SU-DHL-6 (cell line): Measurements from ENCODE around the gene NXN.

ENCODE experiments used
- EZH2phosphoT487 ChIP-seq: fragments of 200-600 bp; sonication (generic), shearing (Covaris generic); conservative IDR thresholded peaks from 2 replicates; pipeline ENCODE4 v1.6.1; 2018; ENCODE audit warnings: mild to moderate bottlenecking, antibody characterized with exemption, low read length, moderate library complexity, mixed read lengths
- TF ChIP-seq, protein P1 (sequence below): fragments of 200-600 bp; sonication (generic); IDR thresholded peaks from one replicate; pipeline ENCODE4 v1.5.1; 2017; ENCODE audit warnings: antibody characterized with exemption, mild to moderate bottlenecking, low read length, moderate library complexity; ENCODE audit not compliant: insufficient read depth, poor library complexity, severe bottlenecking

DNA sequence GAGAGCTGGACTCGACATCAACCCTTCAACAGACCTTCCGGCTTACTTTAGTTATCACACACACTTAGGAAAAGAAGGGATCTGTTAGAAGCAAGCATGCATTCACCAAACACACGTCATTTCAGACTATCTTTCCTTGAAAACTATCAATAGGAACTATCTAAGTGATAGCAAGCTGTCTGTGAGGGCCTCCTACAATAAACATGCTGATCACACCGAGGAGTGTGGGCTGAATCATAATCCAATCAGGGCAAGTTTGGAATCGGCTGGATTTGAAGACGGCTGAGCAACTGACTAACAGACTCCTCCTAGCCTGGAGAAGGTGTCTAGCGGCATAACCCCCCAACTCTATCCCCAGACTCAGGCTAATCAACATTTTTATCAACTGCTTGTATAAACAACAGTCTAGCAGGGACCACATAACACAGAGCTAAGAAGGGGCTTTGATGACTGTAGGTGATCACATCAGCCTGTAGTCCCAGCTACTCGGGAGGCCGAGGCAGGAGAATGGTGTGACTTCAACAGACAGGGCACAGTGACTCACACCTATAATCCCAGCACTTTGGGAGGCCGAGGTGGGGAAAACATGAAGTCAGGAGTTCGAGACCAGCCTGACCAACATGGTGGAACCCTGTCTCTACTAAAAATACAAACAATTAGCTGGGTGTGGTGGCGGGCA, 14.1 kb downstream of the NXN start:
- no peak for TF ChIP-seq EZH2phosphoT487
- TF ChIP-seq, protein P1, sequence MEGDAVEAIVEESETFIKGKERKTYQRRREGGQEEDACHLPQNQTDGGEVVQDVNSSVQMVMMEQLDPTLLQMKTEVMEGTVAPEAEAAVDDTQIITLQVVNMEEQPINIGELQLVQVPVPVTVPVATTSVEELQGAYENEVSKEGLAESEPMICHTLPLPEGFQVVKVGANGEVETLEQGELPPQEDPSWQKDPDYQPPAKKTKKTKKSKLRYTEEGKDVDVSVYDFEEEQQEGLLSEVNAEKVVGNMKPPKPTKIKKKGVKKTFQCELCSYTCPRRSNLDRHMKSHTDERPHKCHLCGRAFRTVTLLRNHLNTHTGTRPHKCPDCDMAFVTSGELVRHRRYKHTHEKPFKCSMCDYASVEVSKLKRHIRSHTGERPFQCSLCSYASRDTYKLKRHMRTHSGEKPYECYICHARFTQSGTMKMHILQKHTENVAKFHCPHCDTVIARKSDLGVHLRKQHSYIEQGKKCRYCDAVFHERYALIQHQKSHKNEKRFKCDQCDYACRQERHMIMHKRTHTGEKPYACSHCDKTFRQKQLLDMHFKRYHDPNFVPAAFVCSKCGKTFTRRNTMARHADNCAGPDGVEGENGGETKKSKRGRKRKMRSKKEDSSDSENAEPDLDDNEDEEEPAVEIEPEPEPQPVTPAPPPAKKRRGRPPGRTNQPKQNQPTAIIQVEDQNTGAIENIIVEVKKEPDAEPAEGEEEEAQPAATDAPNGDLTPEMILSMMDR, result no peak
